Activated CD8-positive, alpha-beta memory T cell treated with anti-CD3 and anti-CD28 coated beads for 48 hours (primary cell): ENCODE results near the gene RBBP5.

Experiments used
- DNase-seq, 3 experiments: peaks; one replicate each; pipeline ENCODE4 v3.0.0-alpha.2; 2020; ENCODE audit warnings: low read depth in 2 of 3, low spot score in 2 of 3

RBBP5 gene

DNA sequence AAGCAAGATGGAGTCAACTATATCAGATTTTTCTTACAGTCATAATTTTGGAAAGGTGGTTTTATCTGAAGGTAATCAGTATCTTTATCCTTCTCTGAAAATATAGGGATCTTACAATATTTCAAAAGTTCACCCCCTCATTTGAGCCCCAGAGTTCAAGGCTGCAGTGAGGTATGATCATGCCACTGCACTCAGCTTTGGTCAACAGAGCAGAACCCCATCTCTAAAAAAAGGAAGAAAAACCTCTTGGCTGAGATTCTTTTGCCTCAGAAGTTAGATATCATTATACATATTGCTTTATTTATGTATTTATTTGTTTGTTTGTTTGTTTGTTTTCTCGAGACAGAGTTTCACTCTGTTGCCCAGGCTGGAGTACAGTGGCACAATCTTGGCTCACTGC, 11.5 kb upstream of the RBBP5 start:
- no peak for DNase-seq

DNA sequence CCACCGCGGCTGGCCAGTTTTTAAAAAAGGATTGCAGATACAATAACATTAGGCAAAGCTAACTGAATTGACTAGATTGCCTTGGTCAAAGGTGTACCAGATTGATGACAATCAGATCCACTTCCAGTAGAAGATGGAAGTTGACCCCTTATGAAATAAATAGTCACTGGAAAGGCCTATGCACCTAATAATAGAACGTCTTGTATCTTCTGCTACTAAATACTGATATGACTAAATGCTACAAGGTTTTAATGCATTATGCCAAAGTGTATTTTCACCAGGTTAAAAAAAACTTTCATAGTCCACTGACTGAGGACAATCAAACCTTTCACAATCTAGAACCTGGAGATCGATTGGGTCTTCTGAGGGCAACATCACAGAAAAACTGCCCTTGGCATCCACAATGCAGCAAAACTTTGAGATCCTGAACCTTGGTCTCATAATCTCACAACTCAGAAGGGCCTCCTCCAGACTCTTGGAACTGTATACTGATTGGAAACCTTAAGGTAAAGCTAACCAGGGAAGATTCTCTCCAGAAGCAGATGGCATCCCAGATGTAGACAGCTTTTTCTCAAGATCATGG, 7.8 kb upstream of the RBBP5 start:
- DNase-seq = no peak

DNA sequence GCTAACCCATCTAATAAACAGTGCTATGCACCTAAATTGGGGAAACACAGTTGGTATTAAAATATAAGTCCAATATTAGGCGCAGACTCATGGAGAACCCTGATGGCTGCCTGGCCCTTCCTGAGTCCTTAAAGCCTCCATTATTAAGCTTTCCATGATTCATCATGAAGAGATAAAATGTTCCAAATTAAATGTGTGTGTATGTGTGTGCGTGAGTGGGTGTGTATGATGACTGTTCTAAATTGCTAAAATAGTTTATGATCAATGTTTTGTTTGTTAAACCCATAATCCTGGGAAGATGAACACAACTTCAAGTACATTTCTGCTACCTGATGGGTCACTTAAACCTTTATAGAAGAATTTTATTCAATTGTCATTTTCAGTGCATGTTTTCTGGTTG, 6.3 kb upstream of the RBBP5 start:
- no peak for DNase-seq

DNA sequence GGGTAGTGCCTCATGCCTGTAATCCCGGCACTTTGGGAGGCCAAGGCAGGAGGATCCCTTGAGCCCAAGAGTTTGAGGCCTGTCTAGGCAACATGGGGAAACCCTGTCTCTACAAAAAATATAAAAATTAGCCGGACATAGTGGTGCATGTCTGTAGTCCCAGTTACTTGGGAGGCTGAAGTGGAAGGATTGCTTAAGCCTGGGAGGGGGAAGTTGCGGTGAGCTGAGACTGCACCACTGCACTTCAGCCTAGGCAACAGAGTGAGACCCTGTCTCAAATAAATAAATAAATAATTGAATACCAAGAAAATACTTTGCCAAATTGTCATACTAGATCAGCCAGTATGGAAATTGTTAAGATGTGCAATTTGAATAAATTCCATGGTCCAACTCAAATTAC, 5.9 kb upstream of the RBBP5 start:
- DNase-seq = no peak

DNA sequence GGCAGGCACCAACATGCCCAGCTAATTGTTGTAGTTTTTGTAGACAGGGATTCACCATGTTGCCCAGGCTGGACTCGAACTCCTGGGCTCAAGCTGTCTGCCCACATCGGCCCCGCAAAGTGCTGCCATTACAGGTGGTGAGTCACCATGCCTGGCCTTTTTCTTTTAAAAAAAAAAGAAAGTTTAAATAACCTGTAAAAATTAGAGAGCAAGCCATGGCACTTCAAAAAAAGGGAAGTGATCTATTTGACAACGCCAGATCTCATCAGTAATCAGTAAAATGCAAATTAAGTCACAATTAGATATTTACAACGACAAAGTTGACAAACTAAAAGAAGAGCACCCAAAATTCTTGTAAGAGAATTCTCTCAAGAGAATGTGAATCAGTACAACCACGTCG, 2.9 kb upstream of the RBBP5 start:
- DNase-seq = no peak

DNA sequence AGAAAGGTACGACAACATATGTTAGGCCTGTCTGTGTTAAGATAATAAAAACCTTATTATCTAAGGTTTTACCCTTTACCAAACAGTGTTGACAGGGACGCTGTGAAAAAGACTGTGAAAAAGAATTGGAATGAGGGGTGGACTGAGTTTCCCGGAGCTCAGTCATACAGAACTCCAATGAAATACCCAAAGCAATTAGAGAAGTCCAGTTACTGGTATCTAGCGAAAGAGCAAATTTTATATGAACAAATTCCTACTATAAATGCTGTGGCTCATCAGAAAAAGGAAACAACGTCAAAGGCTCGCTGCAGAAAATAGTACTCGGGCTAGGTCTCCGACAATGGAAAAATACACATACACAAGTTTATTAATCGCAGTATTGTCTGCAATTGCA, 708 bp upstream of the RBBP5 start:
- DNase-seq = no peak

DNA sequence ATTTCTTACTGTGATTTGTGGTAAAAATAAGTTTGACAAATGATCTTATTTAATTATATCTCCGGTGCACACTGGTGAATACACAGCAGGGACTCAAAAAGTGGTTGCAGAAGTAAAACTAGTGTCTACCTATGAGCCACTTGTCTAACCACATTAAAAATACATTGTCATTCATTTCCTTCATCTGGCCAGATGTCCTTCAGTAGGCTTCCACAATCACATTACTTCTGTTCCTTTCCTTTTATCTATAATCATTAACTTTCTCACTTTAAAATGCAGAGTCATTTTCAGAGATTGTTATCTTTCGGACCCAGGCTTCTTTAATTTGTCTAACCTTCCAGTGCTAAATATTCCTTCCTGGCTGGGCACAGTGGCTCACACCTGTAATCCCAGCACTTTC, 3.0 kb downstream of the RBBP5 start:
- no peak for DNase-seq

DNA sequence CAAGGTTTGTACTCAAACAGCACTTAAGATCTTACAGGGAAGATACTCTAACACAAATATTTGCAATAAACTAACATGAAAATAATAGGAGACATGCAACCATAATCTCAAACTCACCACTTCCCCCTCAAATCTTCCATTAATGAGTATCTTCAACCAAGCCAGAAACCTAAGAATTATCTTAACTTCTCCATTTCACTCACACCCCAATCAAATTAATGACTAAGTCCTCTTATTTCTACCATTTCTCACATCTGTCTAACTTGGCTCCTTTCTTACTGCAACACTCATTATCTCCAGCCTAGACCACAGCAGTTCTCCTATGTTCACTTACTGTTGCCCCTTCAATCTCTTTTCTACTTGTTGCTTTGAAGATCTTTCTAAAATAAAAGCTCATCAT, 10.4 kb downstream of the RBBP5 start:
- DNase-seq = no peak

DNA sequence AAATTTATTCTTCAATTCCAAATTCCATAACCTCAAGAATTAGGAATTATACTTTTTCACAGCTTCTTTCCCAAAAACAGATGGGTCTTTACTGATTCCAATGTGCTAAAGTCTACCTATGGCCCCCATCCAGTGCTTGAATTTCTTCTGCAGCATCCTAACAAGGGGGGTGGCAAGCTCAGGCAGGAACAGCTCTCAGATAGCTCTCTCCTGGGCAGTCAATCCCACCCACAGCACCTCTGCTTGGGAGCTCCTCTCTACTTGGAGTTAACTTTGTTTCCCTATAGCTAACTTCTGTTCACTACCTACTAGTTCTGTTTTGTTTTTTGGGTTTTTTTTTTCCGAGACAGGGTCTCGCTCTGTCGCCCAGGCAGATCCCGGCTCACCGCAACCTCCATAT, 12.1 kb downstream of the RBBP5 start:
- DNase-seq = no peak

DNA sequence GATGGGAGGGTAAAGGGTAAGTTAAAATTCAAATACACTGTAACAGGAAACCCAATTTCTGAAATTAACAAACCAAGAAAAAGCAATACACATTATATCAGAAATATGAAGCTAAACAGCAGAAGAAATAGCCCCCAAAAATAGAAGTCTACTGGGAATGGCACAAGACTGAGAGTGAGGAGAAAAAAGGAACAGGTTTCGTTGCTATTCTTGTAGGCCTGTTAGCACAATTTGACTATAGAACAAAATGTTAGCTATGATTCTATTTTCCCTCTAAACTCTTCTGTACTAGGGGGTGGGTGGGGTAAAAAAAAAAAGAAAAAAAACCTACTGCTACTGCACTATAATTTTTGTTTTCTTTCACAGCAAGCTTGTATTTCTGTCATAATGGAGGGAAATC, 12.5 kb downstream of the RBBP5 start:
- DNase-seq = no peak

DNA sequence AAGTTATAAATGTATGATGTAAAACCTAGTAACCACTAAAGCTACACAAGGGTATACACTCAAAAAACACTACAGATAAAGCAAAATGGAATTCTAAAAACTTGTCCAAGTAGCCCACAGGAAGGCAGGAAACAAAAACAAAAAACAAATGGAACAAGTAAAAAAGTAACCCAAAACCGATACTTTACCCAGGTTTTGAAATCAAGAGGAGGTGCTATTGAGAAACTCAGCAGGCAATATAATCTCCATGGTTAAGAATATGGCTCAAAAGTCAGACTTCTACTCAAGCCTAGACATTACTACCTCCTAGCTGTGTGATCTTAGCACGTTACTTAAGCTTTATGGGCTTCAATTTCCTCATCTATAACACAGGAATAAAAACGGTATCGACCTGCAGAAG, 13.3 kb downstream of the RBBP5 start:
- DNase-seq = no peak

DNA sequence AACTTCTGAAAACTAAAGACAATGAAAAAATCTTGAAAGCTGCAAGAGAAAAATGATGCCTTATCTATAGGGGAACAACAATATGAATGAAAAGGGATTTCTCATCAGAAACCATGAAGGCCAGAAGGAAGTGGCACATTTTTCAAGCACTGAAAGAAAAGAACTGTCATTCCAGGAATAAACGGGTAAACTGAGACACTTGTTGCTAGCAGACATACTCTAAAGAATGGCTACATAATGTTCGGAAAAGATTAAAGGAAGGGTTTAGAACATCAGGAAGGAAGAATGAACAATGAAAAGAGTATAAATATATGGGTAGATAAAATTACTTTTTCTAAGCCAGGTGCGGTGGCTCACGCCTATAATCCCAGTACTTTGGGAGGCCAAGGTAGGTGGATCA, 14.5 kb downstream of the RBBP5 start:
- DNase-seq = no peak

DNA sequence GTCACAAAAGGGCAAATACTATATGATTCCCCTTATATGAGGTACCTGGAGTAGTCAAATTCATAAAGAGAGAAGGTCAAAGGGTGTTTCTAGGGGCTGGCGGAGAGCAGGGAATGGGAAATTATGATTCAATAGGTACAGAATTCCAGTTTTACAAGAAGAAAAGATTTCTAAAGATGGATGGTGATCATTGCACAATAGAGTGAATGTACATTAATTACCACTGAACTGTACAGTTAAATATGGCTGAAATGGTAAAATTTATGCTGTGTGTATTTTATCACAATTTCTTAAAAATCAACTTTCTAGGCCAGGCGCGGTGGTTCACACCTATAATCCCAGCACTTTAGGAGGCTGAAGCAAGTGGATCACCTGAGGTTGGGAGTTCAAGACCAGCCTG, 19.4 kb downstream of the RBBP5 start:
- no peak for DNase-seq

DNA sequence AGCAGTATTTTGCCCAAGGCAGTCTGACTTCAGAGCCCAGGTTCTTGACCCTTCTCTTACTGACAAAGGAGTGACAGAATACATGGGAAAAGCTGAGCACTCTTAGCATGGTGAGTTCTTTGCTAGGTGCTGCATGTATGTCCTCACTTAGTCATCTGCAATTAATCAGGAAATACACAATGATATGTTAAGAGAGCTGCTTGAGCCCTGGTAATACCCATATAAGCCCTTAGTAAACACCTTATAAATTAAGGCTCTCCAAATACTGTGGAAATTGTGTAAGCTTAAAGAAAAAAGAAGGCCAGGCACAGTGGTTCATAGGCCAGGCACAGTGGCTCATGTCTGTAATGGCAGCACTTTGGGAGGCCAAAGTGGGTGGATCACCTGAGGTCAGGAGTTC, 23.5 kb downstream of the RBBP5 start:
- no peak for DNase-seq

DNA sequence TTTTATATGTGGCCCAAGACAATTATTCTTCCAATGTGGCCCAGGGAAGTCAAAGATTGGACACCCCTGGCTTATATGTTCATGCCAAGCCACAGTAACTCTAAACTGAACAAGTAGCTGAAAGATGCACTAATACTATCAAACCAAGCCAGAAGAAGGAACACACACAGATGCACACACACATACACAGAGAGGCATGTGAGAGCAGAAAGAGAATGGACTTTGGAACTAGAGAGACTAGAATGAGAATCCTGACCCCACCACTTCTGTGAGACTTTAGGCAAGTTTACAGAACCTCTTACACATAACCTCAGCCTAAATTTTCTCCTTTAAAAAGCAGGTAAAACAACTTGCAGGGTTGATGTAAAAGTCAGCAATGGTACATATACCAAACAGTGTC, 26.4 kb downstream of the RBBP5 start:
- no peak for DNase-seq

DNA sequence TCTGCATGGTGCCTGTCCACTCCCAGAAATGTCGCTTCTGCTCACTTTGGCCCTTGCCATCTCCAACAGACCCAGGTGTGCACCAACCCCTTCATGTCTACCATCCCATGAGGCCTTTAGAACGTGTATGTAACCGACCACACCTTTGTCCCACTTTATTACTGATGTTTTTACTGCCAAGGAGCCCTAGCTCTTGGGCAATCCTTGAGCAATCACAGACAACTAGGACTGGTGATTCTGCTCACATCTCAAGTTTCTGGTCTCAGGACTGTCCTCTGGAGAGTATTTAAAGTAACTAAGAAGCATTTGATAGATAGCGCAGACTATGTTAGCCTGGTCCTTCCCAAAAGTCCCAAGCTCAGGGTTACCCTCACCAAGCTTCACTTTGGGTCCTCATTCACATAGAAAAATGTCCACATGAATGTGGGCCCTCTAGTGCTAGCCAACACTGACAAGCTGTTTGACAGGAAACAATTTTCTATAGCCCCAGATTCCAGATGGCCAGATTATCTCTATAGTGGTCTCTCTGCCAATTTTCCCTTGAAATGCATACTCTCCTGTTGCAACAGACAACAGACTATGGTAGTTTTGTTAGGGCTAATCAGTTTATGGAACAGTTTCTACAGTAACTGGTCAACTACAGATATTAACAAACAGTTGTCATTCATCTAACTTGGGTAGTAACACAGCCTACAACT, 30.6 kb downstream of the RBBP5 start:
- DNase-seq = no peak

DNA sequence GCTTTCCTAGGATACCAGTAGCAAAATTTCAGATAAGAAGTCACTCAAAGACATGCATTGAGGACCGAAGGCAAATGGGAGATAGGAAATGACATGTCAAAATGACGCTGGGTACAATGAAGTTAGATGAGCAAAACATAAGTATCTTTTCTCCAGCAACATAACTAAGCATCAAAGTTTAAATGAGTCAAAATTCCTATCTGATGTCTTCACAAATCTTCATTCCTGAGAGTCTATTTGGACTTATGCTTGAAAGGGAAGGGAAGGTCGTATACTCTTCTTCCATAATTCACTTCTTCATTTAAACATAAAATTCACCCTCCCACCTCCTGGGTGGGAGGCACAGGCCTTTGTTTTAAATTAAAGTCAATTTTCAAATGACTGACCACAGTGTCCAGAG, 33.4 kb downstream of the RBBP5 start:
- no peak for DNase-seq

DNA sequence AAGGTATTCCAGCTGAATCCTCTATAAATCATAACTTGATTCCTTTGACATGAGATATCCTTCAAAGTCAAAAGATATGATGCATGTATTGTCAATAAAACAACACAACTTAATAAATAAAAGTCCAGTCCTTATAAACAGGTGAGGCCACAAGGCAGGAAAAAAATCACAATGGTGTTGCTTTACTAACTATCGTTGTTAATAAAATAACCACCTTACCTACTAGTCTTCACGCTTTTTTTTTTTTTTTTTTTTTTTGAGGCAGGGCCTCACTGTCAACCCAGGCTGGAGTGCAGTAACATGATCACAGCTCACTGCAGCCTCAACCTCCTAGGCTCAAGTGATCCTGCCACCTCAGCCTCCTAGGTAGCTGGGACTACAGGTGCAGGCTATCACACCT, 37.4 kb downstream of the RBBP5 start, which contains the start of gene TMEM81:
Gene TMEM81 (minus strand): TSS at position 101 of the 400 bp plus-strand sequence. CDS start 140 bp downstream, outside the sequence.
- no peak for DNase-seq

DNA sequence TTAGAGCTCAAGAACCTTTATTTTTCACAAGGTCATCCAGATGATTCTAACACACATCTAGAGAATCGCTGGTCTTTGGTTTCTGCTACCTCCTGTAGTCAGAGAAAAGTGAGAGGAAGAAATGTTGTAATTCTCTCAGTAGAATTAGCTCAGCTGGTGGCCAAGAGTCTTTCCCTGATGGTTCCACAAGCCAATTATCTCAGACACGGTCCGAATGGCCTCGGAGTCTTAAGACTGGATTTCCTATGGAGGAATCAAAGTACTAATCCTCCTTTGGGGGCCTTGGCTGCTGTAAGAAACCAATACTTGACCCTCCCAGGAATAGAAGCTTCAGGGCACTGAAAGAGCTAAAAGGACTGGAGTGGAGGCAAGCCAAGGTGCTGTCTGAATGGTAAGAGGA, 39.3 kb downstream of the RBBP5 start:
- no peak for DNase-seq

DNA sequence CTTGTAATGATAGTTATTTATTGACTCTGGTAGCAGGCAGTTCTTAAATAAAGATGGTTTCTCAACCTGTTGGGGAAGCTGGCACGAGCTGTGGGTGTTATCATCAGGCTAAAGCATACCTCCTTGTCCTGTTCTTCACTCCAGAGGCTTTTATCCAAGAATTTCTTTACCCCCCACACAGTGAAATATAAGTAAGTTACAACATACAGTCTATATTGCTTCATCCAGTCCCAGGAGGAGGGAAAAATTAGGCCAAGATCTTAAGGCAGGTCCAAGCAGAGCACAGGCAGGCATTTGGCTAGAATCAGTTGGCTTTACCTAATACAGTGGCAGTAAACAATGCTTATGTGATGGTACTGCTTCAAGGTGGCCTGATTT, 43.9 kb downstream of the RBBP5 start:
- DNase-seq = no peak

DNA sequence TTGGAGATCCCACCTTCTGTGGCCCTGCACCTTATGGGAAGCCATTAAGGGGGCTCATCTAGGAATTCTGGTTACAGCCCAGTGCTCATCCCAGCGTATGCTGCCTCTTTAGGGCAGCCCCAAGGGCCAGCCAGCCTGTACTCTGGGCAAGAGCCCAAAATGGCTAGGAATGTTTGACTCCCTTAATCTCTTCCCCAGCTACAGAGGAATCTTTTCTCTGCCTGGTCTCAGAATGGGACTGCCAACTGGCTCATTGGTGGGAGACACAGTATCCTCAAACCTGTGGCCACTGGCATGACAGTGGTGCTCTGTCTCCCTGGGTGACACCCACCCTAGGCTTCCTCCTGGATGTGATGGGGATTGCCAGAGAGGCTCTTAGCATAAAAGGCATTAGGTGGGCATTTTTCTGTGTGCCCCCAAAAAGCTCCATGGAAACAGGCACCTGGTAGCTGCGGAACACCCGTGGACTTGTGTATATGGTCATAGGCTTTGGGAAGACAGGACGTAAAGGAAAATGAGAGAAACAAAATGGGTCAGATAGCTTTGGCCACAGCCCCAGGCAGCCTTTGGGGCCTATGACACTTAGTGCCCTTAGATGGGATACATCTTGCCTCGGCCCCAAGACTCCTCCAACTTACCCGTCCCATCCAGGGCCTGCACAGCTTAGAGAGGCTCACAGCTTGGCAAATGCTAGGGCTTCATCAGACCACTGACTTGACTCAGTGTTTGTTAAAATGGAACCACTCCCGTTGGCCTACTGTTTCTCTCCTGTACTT, 44.4 kb downstream of the RBBP5 start:
- no peak for DNase-seq

DNA sequence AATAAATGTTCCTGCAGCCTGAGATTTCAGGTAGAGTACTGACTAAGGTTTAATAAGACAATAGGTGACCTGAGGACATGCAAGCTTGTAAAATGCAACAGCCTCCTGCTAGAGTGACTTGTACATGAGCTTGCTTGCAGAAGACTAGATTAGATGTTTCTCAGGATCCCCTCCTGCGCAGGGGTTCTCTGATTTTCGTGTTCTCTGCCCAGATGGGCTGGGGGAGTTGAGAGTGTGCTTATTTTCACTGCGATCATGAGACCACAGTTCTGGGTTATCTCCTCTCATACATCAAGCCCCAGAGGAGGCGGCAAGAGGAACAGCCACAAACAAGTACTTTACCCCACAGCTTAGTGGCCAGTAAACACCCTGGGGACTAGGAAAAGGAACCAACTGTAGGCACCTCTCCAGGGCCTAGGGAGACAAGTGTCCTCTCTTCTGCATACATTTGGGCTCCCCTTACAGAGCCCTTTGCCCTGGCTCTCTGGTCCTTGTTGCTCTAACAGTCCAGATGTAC, 45.5 kb downstream of the RBBP5 start:
- no peak for DNase-seq
